ENCODE results near the gene CALCOCO1. TPM values are rescaled to one million over a fixed set of nuclear protein-coding genes. Genes with fewer than 3 reads are reported as not detected.

Gene CALCOCO1
- total and polyA plus RNA-seq, 9 of the 15 experiments (the other 6 are each of a cell fraction or from before 2014, with no cell fraction given): 1.9 to 31.8 (median 11.0) TPM

- TF ChIP-seq, protein P1, sequence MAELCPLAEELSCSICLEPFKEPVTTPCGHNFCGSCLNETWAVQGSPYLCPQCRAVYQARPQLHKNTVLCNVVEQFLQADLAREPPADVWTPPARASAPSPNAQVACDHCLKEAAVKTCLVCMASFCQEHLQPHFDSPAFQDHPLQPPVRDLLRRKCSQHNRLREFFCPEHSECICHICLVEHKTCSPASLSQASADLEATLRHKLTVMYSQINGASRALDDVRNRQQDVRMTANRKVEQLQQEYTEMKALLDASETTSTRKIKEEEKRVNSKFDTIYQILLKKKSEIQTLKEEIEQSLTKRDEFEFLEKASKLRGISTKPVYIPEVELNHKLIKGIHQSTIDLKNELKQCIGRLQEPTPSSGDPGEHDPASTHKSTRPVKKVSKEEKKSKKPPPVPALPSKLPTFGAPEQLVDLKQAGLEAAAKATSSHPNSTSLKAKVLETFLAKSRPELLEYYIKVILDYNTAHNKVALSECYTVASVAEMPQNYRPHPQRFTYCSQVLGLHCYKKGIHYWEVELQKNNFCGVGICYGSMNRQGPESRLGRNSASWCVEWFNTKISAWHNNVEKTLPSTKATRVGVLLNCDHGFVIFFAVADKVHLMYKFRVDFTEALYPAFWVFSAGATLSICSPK (IDR thresholded peaks at IDR 0.05; ENCODE audit: borderline replicate concordance): 0 out of 2 replicates have a peak, but pooled peaks have one; percentile 16
Measured at GRCh38 chr12:53674977-53675700, 52.1 kb downstream of the CALCOCO1 start (continued).

DNA sequence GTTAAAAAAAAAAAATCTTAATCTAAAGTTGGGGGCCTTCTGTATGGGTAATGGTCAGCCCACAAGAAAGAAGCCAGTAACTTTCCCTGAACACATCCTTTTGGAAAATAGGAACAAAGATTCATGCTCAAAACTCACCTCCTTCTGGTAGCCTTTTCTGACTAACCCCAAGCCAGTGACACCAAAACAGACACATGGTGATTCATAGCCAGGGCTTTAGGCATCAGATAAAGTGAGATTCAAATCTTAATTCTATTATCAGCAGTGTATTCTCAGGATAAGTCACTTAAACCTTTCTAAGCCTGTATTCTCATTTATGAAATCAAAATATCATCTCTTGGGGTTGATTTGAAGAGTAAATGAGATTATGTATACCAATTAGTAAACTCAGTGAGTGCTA is 56.3 kb downstream of the CALCOCO1 start:
- Histone ChIP-seq H3K27me3 (ENCODE audit: control insufficient read depth in 2 of 2, insufficient read depth in 2 of 2, low read length in 2 of 2) (no peaks in the 10 kb centered on the region), H3K9me3 (replicated peaks; ENCODE audit: control insufficient read depth, insufficient read depth, low read depth, low read length) (no peaks in the 10 kb centered on the region), H3K4me2 (ENCODE audit: insufficient read depth, low read length) (no peak overlapping the region), H3K79me2 (ENCODE audit: control insufficient read depth, insufficient read depth, low read length) (peaks cover 56% of the 10 kb centered on the region), H3K36me3 (ENCODE audit: control insufficient read depth, insufficient read depth, low read length) (peaks cover 86% of the 10 kb centered on the region), H3K27ac (ENCODE audit: extremely low read depth, low read depth, low read length) (no peak overlapping the region), H3K9ac (ENCODE audit: insufficient read depth in 1 of 2, low read depth in 2 of 2, low read length in 2 of 2) (no peak overlapping the region), H3K4me3 (no peak overlapping the region), H2AFZ (ENCODE audit: low read depth, low read length) (no peak overlapping the region), H3K9me1 (ENCODE audit: control insufficient read depth, insufficient read depth, low read length) (no peaks in the 10 kb centered on the region), H3K4me1 (replicated peaks in 1 of 2; ENCODE audit: control insufficient read depth in 2 of 2, insufficient read depth in 2 of 2, low read length in 2 of 2) (peaks cover 0 to 10% of the 10 kb centered on the region in 2 experiments; a peak in 3 of 5 replicates), H4K20me1 (replicated peaks; ENCODE audit: control insufficient read depth, insufficient read depth, low read length) (no peaks in the 10 kb centered on the region)
- TF ChIP-seq, protein P1 (IDR thresholded peaks at IDR 0.05; ENCODE audit: borderline replicate concordance): no peak
- no peak for TF ChIP-seq CCNT2 (IDR thresholded peaks at IDR 0.05; ENCODE audit: borderline replicate concordance, extremely low read depth, insufficient read length, low read depth, low read length)
- TF ChIP-seq RBFOX2 (IDR thresholded peaks at IDR 0.05; ENCODE audit: low read depth, low read length): 0 out of 2 replicates have a peak, but pooled peaks have one; percentile 35
- peak; percentile 37; the same call in 1 of the 2 replicates for TF ChIP-seq FOSL1 (tag; conservative IDR thresholded peaks at IDR 0.05)
- POLR2A ChIA-PET: interaction anchor here (0.6 kb wide), 1 partner anchor 15 kb away, joined by 4 read pairs; no protein-coding TSS in a partner anchor
- no TSS peak for BruUV-seq (replicated peaks)
- no peak for DNase-seq (ENCODE audit: extremely low read depth in 1 of 4, low spot score in 3 of 4)
- no peak for FAIRE-seq
- CTCF ChIA-PET (ENCODE audit: low intra/inter-chr PET ratio): no interaction called here
- in situ Hi-C loops (cut with MboI) (no loop called here), intact Hi-C loops (cut with micrococcal nuclease) (no loop called here)
- ATAC-seq: no peak
